ACC112 (cell line): ENCODE results near the gene TMEM259.

ENCODE experiments used
- H2AFZ ChIP-seq: fragments of 200-600 bp; sonication (generic); one replicate; pipeline ENCODE4 v1.6.0; 2017; ENCODE audit warnings: antibody characterized with exemption, low read length; ENCODE audit not compliant: unreplicated experiment
- H3K27ac ChIP-seq: fragments of 200-600 bp; sonication (generic); 2 replicates; pipeline ENCODE4 v1.5.1; 2014; ENCODE audit warnings: low read depth, mild to moderate bottlenecking, antibody characterized with exemption, low read length, moderate library complexity
- H3K27me3 ChIP-seq: fragments of 200-600 bp; sonication (generic); 2 replicates; pipeline ENCODE4 v1.6.1; 2014; ENCODE audit warnings: mild to moderate bottlenecking, antibody characterized with exemption, low read length, moderate library complexity, mixed read lengths; ENCODE audit not compliant: insufficient read depth
- H3K36me3 ChIP-seq: fragments of 200-600 bp; sonication (generic); 2 replicates; pipeline ENCODE4 v1.6.1; 2016; ENCODE audit warnings: mild to moderate bottlenecking, antibody characterized with exemption, low read length, moderate library complexity, mixed read lengths; ENCODE audit not compliant: insufficient read depth
- H3K4me1 ChIP-seq: fragments of 200-600 bp; sonication (generic); one replicate; pipeline ENCODE4 v1.6.1; 2016; ENCODE audit warnings: low read length, mixed read lengths; ENCODE audit not compliant: insufficient read depth, unreplicated experiment, control insufficient read depth
- H3K4me3 ChIP-seq: fragments of 200-600 bp; sonication (generic); 2 replicates; pipeline ENCODE4 v1.5.1; 2014; ENCODE audit warnings: mild to moderate bottlenecking, low read depth, low read length
- H3K79me2 ChIP-seq: fragments of 200-600 bp; sonication (generic); one replicate; pipeline ENCODE4 v1.6.0; 2016; ENCODE audit warnings: low read length; ENCODE audit not compliant: control insufficient read depth, unreplicated experiment, insufficient read depth

The TMEM259 gene

GRCh38 chr19:962683-963400 lies 58.1 kb downstream of the TMEM259 start:
- peaks cover 12% of the 10 kb centered on the region for H3K36me3 ChIP-seq
- H3K79me2 ChIP-seq, result no peaks in the 10 kb centered on the region
- no peak overlapping the region for H3K4me3 ChIP-seq
- no peaks in the 10 kb centered on the region for H3K27me3 ChIP-seq
- H3K4me1 ChIP-seq, result no peaks in the 10 kb centered on the region
- no peak overlapping the region for H2AFZ ChIP-seq
- no peak overlapping the region for H3K27ac ChIP-seq

- no peak overlapping the region for H2AFZ ChIP-seq
- no peaks in the 10 kb centered on the region for H3K79me2 ChIP-seq
- H3K4me1 ChIP-seq, result no peaks in the 10 kb centered on the region
- H3K27ac ChIP-seq, result no peak overlapping the region
- H3K36me3 ChIP-seq, result peaks cover 12% of the 10 kb centered on the region
- no peaks in the 10 kb centered on the region for H3K27me3 ChIP-seq
- H3K4me3 ChIP-seq, result no peak overlapping the region
These were observed 58.9 kb downstream of the TMEM259 start for GRCh38 chr19:961866-962620.

GRCh38 chr19:960601-960938 lies 60.4 kb downstream of the TMEM259 start:
- Histone ChIP-seq H3K79me2 (no peaks in the 10 kb centered on the region), H3K27me3 (no peaks in the 10 kb centered on the region), H2AFZ (no peak overlapping the region), H3K4me1 (no peaks in the 10 kb centered on the region), H3K27ac (no peak overlapping the region), H3K4me3 (no peak overlapping the region), H3K36me3 (peaks cover 8% of the 10 kb centered on the region; the same call in 1 of the 2 replicates)

GRCh38 chr19:960020-960419 lies 60.9 kb downstream of the TMEM259 start:
- H3K27ac ChIP-seq, result no peak overlapping the region
- no peak overlapping the region for H2AFZ ChIP-seq

More at GRCh38 chr19:960020-960419, 60.9 kb downstream of the TMEM259 start:
- H3K4me3 ChIP-seq, result no peak overlapping the region
- no peaks in the 10 kb centered on the region for H3K4me1 ChIP-seq
- no peaks in the 10 kb centered on the region for H3K27me3 ChIP-seq
- H3K79me2 ChIP-seq, result no peaks in the 10 kb centered on the region
- H3K36me3 ChIP-seq, result peaks cover 3% of the 10 kb centered on the region; the same call in 1 of the 2 replicates
